Pons (tissue), 1 donor: ENCODE measurements around the gene MEG3.

Experiments used
- DNase-seq: peaks from one replicate; pipeline ENCODE4 v3.0.0-alpha.2; 2016; ENCODE audit warnings: low spot score

Gene MEG3

GRCh38 chr14:100898935-100899883 is 73.3 kb downstream of the MEG3 start:
- DNase-seq, result no peak

- DNase-seq, result no peak
These were observed 74.2 kb downstream of the MEG3 start for GRCh38 chr14:100899884-100900771.

- DNase-seq, result no peak
These were observed 75.0 kb downstream of the MEG3 start for GRCh38 chr14:100900837-100901390.

GRCh38 chr14:100901391-100902183 is 75.7 kb downstream of the MEG3 start:
- no peak for DNase-seq

DNA sequence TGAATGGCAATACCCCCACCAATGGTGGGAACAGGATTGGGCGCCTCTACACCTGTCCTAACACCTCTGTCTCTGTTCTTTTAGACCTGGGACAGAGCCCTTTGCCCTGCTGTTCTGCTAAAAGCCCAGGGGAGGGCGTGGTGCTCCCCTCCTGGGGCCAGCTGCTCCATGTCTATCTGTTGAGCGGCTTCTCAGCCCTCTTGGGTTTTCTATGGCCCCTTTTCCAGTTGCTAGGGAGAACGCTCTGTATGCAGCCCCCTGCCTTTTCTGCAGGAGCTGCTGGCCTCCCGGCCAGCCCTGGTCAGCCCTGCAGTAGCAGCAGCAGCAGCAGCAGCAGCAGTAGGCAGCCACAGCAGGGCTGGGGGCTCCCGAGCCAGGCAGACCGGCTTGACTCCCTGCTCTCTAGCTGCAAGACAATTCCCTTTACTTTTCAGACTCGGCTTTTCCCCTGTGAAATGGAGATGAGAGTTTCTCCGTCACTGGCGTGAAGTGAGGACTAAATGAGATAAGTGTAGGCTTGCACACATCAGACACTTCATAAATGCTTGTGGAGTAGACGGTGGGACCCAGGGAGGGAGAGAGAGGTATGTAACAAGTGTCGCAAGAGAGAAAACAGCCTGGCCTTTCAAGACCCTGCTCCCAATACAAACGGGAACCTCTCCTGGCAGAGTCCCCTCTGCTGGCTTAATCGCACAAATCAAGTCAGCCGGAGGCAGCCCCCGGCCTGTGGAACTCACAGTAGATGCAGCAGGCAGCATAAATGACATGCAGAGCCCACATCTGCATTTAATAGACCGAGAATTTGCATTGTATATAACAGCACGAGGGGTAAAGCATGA is 76.6 kb downstream of the MEG3 start:
- no peak for DNase-seq

GRCh38 chr14:100903134-100903468 is 77.2 kb downstream of the MEG3 start:
- no peak for DNase-seq

DNA sequence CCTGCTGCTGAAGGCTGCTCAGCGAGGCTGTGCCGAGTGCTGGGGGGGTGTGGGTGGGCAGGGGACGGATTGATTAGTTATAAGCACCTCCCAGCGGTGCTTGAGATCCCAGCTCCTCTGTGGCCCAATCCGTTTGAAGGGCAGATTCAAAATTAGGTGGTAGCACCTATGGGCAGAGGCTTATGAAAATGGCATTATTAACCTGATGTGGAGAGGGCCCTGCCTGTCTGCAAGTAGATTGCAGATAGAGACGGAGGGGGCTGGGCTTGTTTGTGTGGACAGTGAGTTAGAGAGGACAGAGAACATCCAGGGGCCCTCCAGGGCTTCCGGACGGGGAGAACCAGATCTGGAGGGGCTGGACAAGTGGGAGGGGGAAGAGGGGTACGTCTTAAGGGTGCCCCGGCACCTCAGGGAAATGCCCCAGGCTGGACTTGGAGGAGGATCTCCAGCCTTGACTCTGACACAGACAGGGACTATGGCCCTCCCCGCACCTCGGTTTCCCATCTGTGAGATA is 77.8 kb downstream of the MEG3 start, which contains the start of gene RTL1:
RTL1 (minus strand) TSS at position 51 of the 514 bp plus-strand sequence. CDS start 18,934 bp downstream, outside the sequence.
- no peak for DNase-seq

DNA sequence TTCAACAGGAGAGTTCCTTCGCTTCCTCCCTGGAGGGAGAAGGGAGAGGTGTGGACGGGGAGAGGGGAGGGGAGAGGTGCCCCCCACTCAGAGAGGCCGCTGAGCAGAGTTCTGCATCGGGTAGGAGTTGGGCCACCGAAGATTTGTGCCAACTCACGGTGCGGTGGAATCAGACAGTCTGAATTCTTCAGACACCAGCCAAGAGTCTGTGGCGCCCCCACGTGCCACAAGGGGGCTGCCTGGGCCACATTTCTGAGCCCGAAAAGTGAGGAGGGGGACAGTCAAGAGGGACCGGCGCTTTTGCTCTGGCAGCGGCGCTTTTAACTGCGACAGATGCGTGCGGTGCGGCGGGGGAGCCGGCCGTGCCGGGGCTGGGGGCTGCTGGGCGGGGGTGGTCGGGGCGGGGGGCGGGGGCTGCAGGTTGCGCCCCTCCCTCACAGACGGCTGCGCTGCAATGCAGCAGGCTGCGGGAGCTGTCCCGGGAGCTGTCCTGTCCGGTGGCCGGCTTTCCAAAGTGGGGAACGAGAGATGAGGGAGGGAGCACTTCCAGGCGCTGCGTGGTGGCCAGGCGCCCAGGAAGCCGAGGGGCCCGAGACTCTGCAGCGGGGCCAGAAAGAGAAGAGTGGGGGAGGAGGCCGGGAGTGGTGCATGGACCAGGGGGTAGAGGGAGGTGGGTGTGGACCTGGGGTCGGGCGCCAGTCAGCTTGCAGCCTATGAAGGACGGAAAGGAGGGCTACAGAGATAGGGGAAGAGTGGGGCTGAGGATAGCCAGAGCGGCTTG is 78.6 kb downstream of the MEG3 start:
- DNase-seq, result no peak

DNA sequence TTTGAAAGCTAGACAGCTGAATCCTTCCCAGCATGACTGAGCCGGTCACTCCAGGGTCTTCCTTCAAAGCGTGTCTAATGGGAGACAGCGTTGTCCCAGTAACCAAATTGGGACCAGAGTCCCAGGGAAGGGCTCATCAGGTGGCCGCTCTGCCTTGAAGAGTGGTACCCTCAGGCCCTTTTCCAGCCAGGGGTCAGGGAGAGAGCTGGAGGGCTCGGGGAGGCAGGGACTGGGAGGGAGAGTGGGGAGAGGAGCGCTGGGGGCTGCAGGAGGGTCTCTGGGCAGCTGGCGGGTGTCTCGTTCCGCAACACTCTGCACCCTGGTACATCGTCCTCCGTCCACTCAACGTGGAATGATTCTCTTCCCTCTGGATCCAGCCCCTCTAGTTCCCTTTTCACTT is 79.2 kb downstream of the MEG3 start:
- DNase-seq, result no peak

DNA sequence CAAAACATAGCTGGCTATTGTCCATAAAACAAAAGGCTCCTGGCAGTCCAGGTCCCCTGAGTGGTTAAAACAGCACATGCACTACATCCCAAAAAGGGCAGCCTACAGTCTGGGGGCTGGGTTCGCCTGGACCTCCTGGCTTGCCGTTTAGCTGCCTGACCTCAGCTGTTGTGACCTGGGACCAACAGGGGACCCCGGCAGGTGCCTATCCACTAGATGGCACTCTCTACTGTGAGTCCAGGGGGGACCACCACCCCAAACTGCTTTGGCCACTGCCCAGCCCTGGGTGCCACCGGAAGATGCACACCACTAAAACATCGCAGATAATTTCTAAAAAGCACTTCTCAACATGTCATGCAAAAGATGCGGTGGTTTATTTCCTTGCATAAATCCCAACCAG is 80.5 kb downstream of the MEG3 start:
- no peak for DNase-seq

DNA sequence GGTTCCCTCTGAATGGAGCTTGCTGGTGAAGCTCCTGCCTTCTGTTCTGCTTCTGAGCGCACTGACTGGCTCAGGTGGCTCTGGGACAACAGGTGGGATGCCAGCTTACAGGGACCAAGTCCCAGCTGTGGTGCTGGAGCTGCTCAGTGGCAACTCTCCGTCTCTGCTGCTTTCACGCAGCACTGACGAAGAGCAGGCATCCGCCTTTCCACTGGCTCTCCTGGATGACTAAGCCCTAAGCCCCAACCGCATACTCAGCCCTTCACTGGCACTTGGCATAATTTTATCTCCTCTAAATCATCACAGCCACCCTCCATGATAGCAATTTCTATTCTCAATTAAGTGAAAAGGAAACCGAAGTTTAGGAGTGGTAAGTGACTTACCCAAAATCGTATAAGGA is 81.3 kb downstream of the MEG3 start:
- DNase-seq, result no peak

DNA sequence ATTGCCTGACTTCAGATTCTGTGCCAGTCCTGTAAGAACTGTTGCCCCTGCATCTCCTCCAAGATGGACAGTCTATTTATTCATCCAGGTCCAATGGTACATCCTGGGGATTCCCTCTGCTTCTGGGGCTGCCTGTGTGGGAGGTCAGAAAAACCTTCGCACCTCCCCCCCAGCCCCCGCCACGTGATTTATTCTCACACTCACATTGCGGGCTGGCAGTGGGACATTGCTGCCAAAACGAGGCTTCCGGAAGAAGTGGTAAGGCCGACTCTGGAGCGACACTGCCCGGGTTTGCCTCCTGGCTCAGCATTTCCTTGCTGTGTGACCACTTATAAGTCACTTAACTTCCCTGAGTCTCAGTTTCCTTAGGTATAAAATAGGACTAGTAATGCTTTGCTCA is 83.5 kb downstream of the MEG3 start:
- DNase-seq, result no peak
